GM23248 (cell line): ENCODE data around the gene RALGPS1. TPM values are rescaled to one million over a fixed set of nuclear protein-coding genes. Genes with fewer than 3 reads are reported as not detected.

Experiments
- DNase-seq: peaks from one replicate; pipeline ENCODE4 v3.0.0-alpha.2; 2015
- H2AFZ ChIP-seq: fragments of 200-600 bp; sonication (generic); 2 replicates; pipeline ENCODE4 v1.6.1; 2016; ENCODE audit warnings: antibody characterized with exemption
- H3F3A ChIP-seq: fragments of 200-600 bp; sonication (generic); 2 replicates; pipeline ENCODE4 v1.6.1; 2016; ENCODE audit warnings: mild to moderate bottlenecking, antibody characterized with exemption, mixed run types; ENCODE audit not compliant: insufficient read depth
- H3K27ac ChIP-seq: fragments of 200-600 bp; sonication (generic); 2 replicates; pipeline ENCODE4 v1.5.1; 2016; ENCODE audit warnings: mild to moderate bottlenecking
- H3K27me3 ChIP-seq: fragments of 200-600 bp; sonication (generic); replicated peaks from 2 replicates; pipeline ENCODE4 v1.6.1; 2016; ENCODE audit warnings: mild to moderate bottlenecking; ENCODE audit not compliant: insufficient read depth
- H3K36me3 ChIP-seq: fragments of 200-600 bp; sonication (generic); 2 replicates; pipeline ENCODE4 v1.6.1; 2016; ENCODE audit warnings: low read depth, mild to moderate bottlenecking
- H3K4me1 ChIP-seq: fragments of 200-600 bp; sonication (generic); 2 replicates; pipeline ENCODE4 v1.6.1; 2016; ENCODE audit warnings: mild to moderate bottlenecking; ENCODE audit not compliant: insufficient read depth
- H3K4me2 ChIP-seq: fragments of 200-600 bp; sonication (generic); one replicate; pipeline ENCODE4 v1.6.1; 2016; ENCODE audit warnings: mild to moderate bottlenecking; ENCODE audit not compliant: unreplicated experiment
- H3K4me3 ChIP-seq: fragments of 200-600 bp; sonication (generic); 2 replicates; pipeline ENCODE4 v1.5.1; 2016; ENCODE audit warnings: mild to moderate bottlenecking
- H3K79me2 ChIP-seq: fragments of 200-600 bp; sonication (generic); 2 replicates; pipeline ENCODE4 v1.6.1; 2016; ENCODE audit warnings: mild to moderate bottlenecking; ENCODE audit not compliant: insufficient read depth
- H3K9ac ChIP-seq: fragments of 200-600 bp; sonication (generic); 2 replicates; pipeline ENCODE4 v1.6.1; 2016; ENCODE audit warnings: mild to moderate bottlenecking
- H3K9me2 ChIP-seq: fragments of 200-600 bp; sonication (generic); 2 replicates; pipeline ENCODE4 v1.6.1; 2016; ENCODE audit warnings: mixed run types, mild to moderate bottlenecking, moderate library complexity; ENCODE audit not compliant: insufficient read depth
- H3K9me3 ChIP-seq: fragments of 200-600 bp; sonication (generic); one replicate; pipeline ENCODE4 v1.6.1; 2017; ENCODE audit warnings: low read depth
- H4K20me1 ChIP-seq: fragments of 200-600 bp; sonication (generic); 2 replicates; pipeline ENCODE4 v1.6.0; 2016; ENCODE audit not compliant: insufficient read depth
- EZH2 ChIP-seq: fragments of 200-600 bp; sonication (generic); IDR thresholded peaks from 2 replicates; pipeline ENCODE4 v1.6.1; 2018; ENCODE audit warnings: antibody characterized with exemption, mild to moderate bottlenecking; ENCODE audit not compliant: insufficient read depth, poor library complexity, severe bottlenecking
- EZH2phosphoT487 ChIP-seq: fragments of 200-600 bp; sonication (generic); IDR thresholded peaks from 2 replicates; pipeline ENCODE4 v1.6.1; 2018; ENCODE audit warnings: antibody characterized with exemption, moderate library complexity, mild to moderate bottlenecking, low read depth; ENCODE audit not compliant: insufficient read depth
- WGBS, 2 experiments: methylation state at CpG; one replicate each; pipeline ENCODE4 v1.1.6; 2015 to 2017; ENCODE audit warnings: low lambda C conversion rate in 2 of 2, low coverage in 1 of 2; ENCODE audit errors: missing lambda C conversion rate in 2 of 2; 5-methylcytosine and 5-hydroxymethylcytosine counted together
- in situ Hi-C: fragments of 300-500 bp; cut with MboI; formaldehyde crosslinking; loops from 2 replicates; pipeline ENCODE4 v1.15.0; 2020
- polyA plus RNA-seq: library from polyadenylated mRNA; unstranded; fragments of >200 nt; fragmentation: Nextera tagmentation; extraction: Ambion mirVana; gene quantifications from 2 replicates; pipeline ENCODE4 v1.2.1, GENCODE V29; 2016
- total RNA-seq: library from RNA; depleted of rRNA; stranded (reverse); fragments of >200 nt; shearing (Covaris generic); gene quantifications from 2 replicates; pipeline ENCODE4 v1.2.3, GENCODE V29; 2014

Gene RALGPS1
- total and polyA plus RNA-seq, 2 experiments from 2014 or later: 0.54 to 1.8 TPM

DNA sequence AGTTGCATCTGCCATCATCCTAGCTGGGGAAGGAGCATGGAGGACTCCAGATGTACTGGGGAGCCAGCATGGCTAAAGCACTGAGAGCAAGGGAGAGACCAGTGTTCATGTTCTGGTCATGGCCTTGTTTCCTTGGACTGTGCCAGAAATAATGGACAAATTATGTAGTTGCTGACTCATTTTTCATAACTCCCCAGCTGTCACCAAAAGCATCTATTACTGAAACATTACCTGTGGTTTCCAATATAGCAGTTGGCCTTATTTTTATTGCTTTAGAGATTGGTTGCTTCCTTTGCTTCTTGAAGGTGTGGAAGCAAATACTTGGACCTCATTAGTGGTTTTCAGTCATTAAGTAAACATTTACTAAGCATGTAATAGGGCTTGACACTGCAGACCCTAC is 11.3 kb downstream of the RALGPS1 start:
- no peaks in the 10 kb centered on the region for H3K9me2 ChIP-seq
- no peak overlapping the region for H3K4me3 ChIP-seq
- H3K9me3 ChIP-seq: no peaks in the 10 kb centered on the region
- H3K27me3 ChIP-seq: peaks cover 35% of the 10 kb centered on the region
- H3K4me1 ChIP-seq: no peaks in the 10 kb centered on the region
- no peaks in the 10 kb centered on the region for H3K79me2 ChIP-seq
- H2AFZ ChIP-seq: no peak overlapping the region
- no peaks in the 10 kb centered on the region for H3K36me3 ChIP-seq
- DNase-seq: no peak
- H3F3A ChIP-seq: no peaks in the 10 kb centered on the region
- no peak for TF ChIP-seq EZH2phosphoT487
- TF ChIP-seq EZH2: no peak
- in situ Hi-C loops: no loop called here
- no peak overlapping the region for H3K9ac ChIP-seq
- no peak overlapping the region for H3K27ac ChIP-seq
- no peaks in the 10 kb centered on the region for H4K20me1 ChIP-seq
- H3K4me2 ChIP-seq: no peak overlapping the region

DNA sequence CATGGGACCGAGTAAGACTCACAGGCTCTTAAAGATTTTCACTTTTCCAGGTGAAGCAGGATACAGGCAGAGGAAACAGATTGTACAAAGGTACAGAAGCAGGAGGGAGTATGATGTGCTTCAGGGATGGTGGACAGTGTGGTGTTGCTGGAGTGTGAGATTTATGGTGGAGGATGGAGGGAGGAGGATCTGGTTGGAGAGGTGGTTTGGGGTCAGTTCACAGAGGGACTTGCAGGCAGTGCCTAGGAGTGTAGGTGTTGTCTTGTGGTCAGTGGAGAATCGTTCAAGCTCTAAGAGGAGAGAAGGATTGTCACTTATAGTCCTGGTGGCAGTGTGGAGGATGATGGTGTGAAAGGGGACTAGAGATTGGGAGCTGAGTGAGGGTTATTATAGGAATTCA is 11.8 kb downstream of the RALGPS1 start:
- H3K9ac ChIP-seq: no peak overlapping the region
- no peak overlapping the region for H2AFZ ChIP-seq
- no peak overlapping the region for H3K4me2 ChIP-seq
- H3K36me3 ChIP-seq: no peaks in the 10 kb centered on the region
- DNase-seq: no peak
- no peak overlapping the region for H3K4me3 ChIP-seq
- TF ChIP-seq EZH2 (no peak), EZH2phosphoT487 (no peak)
- peaks cover 34% of the 10 kb centered on the region for H3K27me3 ChIP-seq
- no peaks in the 10 kb centered on the region for H3K9me3 ChIP-seq
- no peaks in the 10 kb centered on the region for H3K79me2 ChIP-seq
- in situ Hi-C loops: no loop called here
- H3K9me2 ChIP-seq: no peaks in the 10 kb centered on the region
- H3F3A ChIP-seq: no peaks in the 10 kb centered on the region
- no peak overlapping the region for H3K27ac ChIP-seq
- WGBS, 2 experiments: 30 to 36% methylated on average over 2 of the region's 2 CpGs
- H3K4me1 ChIP-seq: no peaks in the 10 kb centered on the region
- no peaks in the 10 kb centered on the region for H4K20me1 ChIP-seq

DNA sequence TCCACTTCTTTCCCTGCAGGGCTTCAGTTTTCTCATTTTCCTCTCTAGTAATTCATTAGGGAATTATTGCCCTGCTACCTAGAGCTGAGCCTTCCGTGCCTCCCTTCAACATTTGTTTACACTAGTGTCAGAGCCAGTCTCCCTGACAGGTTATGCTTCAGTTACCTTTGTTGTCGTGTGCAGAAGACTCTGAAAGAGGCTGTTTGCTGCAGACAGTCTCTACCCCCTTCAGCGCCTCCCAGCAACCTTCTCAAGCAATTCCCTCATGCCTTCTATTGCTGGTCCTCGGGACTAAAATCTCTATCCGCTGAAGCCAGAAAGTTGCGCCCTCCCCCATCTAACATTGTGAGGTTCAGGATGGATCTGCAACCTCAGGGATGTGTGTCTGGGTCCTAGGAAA is 12.8 kb downstream of the RALGPS1 start:
- no peaks in the 10 kb centered on the region for H4K20me1 ChIP-seq
- TF ChIP-seq EZH2: no peak
- TF ChIP-seq EZH2phosphoT487: no peak
- no peak overlapping the region for H3K4me2 ChIP-seq
- no peaks in the 10 kb centered on the region for H3K36me3 ChIP-seq
- no peaks in the 10 kb centered on the region for H3F3A ChIP-seq
- 65 to 68% methylated on average over 6 of the region's 6 CpGs for WGBS, 2 experiments
- no peaks in the 10 kb centered on the region for H3K9me2 ChIP-seq
- H3K79me2 ChIP-seq: no peaks in the 10 kb centered on the region
- H3K4me1 ChIP-seq: no peaks in the 10 kb centered on the region
- in situ Hi-C loops: no loop called here
- H3K27me3 ChIP-seq: peaks cover 26% of the 10 kb centered on the region
- no peak for DNase-seq
- no peak overlapping the region for H3K4me3 ChIP-seq
- no peaks in the 10 kb centered on the region for H3K9me3 ChIP-seq
- H3K9ac ChIP-seq: no peak overlapping the region
- H2AFZ ChIP-seq: no peak overlapping the region
- no peak overlapping the region for H3K27ac ChIP-seq

DNA sequence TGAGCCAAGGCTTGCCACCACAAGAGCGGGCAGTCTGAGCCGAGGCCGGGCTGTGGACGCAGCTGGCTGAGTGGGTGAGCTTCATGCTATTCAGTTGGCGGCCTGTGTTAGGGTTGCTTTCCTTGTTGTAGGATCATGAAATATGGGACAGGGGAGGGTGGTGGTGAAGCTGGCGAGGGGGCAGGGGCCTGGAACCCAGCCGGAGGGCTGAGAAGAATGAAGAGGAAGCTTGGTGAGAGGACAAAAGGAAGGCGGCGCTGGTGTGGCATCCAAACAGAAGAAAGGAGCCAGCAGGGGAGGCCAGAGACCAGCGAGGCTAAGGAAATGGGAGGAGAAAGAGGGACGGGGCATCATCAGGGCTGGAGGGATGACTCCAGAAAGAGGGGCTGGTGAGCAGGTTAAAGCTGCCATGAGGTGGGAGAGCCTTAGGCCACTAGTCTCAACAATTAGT is 18.3 kb downstream of the RALGPS1 start:
- H3K4me1 ChIP-seq: no peaks in the 10 kb centered on the region
- no peak overlapping the region for H3K4me3 ChIP-seq
- no peak overlapping the region for H3K27ac ChIP-seq
- DNase-seq: no peak
- H3K9me3 ChIP-seq: no peaks in the 10 kb centered on the region
- no peak overlapping the region for H3K4me2 ChIP-seq
- no peaks in the 10 kb centered on the region for H3K79me2 ChIP-seq
- H4K20me1 ChIP-seq: no peaks in the 10 kb centered on the region
- H3K9me2 ChIP-seq: no peaks in the 10 kb centered on the region
- H3K9ac ChIP-seq: no peak overlapping the region
- in situ Hi-C loops: no loop called here
- WGBS, 2 experiments: 88 to 90% methylated on average over 8 to 11 of the region's 11 CpGs
- peaks cover 6% of the 10 kb centered on the region for H3K27me3 ChIP-seq
- TF ChIP-seq EZH2phosphoT487 (no peak), EZH2 (no peak)
- no peak overlapping the region for H2AFZ ChIP-seq
- no peaks in the 10 kb centered on the region for H3F3A ChIP-seq
- H3K36me3 ChIP-seq: no peaks in the 10 kb centered on the region

DNA sequence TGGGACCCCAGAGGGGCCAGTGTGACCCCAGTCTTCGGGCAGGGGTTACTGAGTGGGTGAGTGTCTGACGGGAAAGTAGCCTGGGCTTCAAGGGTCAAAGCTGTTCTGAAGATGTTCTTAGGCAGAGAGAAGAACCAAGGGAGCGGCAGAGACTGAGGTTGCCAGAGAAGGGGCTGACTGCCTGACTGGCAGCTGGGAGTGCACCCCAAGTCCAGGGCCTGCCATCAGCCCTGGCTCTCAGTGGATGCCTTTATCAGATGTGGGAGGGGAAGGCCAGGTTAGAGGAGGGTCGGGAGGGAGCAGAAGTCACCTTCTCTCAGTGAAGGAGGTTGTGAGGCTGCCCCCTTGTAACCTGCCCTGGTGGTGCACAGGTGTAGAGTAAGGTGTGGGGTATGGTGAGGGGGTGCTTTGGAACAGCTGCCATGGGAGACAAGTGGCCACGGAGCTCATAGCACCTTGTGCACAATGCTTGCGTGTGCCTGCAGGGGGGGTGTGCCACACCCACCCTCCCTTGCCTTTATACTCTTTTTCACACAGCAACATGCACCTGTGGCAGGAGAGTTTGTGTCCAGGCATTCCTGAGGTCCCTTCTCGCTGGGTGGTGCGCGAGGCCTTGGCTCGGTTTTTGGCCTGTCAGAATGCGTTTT is 18.9 kb downstream of the RALGPS1 start:
- in situ Hi-C loops: no loop called here
- Histone ChIP-seq H3K27me3 (peaks cover 6% of the 10 kb centered on the region), H4K20me1 (no peaks in the 10 kb centered on the region), H3K4me1 (no peaks in the 10 kb centered on the region), H3K4me3 (no peak overlapping the region), H3K9ac (no peak overlapping the region), H3K4me2 (no peak overlapping the region), H3K9me3 (no peaks in the 10 kb centered on the region), H2AFZ (no peak overlapping the region), H3F3A (no peaks in the 10 kb centered on the region), H3K9me2 (no peaks in the 10 kb centered on the region), H3K27ac (no peak overlapping the region), H3K36me3 (no peaks in the 10 kb centered on the region), H3K79me2 (no peaks in the 10 kb centered on the region)
- WGBS, 2 experiments: 80 to 84% methylated on average over 11 of the region's 11 CpGs
- DNase-seq: no peak
- no peak for TF ChIP-seq EZH2phosphoT487
- TF ChIP-seq EZH2: no peak
